GM23338 (cell line): ENCODE measurements around the gene SPATS2. TPM values are rescaled to one million over a fixed set of nuclear protein-coding genes. Genes with fewer than 3 reads are reported as not detected.
A peak's percentile ranks its signal among the peaks of the same experiment; 100 is the strongest.

Experiments
- ATAC-seq: fragments of 200-7000 bp; cut with Tn5 transposase; 3 replicates; pipeline ENCODE4 v1.9.1; 2020
- DNase-seq: peaks from one replicate; pipeline ENCODE4 v3.0.0-alpha.2; 2015; ENCODE audit warnings: low spot score
- H2AFZ ChIP-seq: fragments of 200-600 bp; sonication (generic); 2 replicates; pipeline ENCODE4 v1.8.0; 2016; ENCODE audit warnings: antibody characterized with exemption, mild to moderate bottlenecking, moderate library complexity
- H3F3A ChIP-seq: fragments of 200-600 bp; sonication (generic); replicated peaks from 2 replicates; pipeline ENCODE4 v1.8.0; 2017; ENCODE audit warnings: antibody characterized with exemption, mixed run types, low read depth
- H3K27ac ChIP-seq: fragments of 200-600 bp; sonication (generic); 2 replicates; pipeline ENCODE4 v1.6.1; 2016; ENCODE audit warnings: low read depth
- H3K27me3 ChIP-seq: fragments of 200-600 bp; sonication (generic); 2 replicates; pipeline ENCODE4 v1.8.0; 2016; ENCODE audit warnings: mild to moderate bottlenecking, mixed run types, moderate library complexity; ENCODE audit not compliant: insufficient read depth
- H3K36me3 ChIP-seq: fragments of 200-600 bp; sonication (generic); 2 replicates; pipeline ENCODE4 v1.8.0; 2016; ENCODE audit warnings: mild to moderate bottlenecking; ENCODE audit not compliant: insufficient read depth
- H3K4me1 ChIP-seq: fragments of 200-600 bp; sonication (generic); 2 replicates; pipeline ENCODE4 v1.8.0; 2016; ENCODE audit warnings: mild to moderate bottlenecking, moderate library complexity; ENCODE audit not compliant: insufficient read depth
- H3K4me2 ChIP-seq: fragments of 200-600 bp; sonication (generic); 2 replicates; pipeline ENCODE4 v1.7.1; 2017; ENCODE audit warnings: mixed run types
- H3K4me3 ChIP-seq: fragments of 200-600 bp; sonication (generic); 2 replicates; pipeline ENCODE4 v1.6.1; 2016; ENCODE audit warnings: mixed run types
- H3K79me2 ChIP-seq: fragments of 200-600 bp; sonication (generic); replicated peaks from 2 replicates; pipeline ENCODE4 v1.8.0; 2017; ENCODE audit warnings: mild to moderate bottlenecking; ENCODE audit not compliant: insufficient read depth
- H3K9me2 ChIP-seq: fragments of 200-600 bp; sonication (generic); 2 replicates; pipeline ENCODE4 v1.8.0; 2017; ENCODE audit not compliant: insufficient read depth
- H4K20me1 ChIP-seq: fragments of 200-600 bp; sonication (generic); replicated peaks from 2 replicates; pipeline ENCODE4 v1.8.0; 2017; ENCODE audit warnings: mild to moderate bottlenecking; ENCODE audit not compliant: insufficient read depth
- H3K27ac Mint-ChIP-seq: 2 replicates; pipeline ENCODE4 v1.8.0; 2020; ENCODE audit warnings: inconsistent platforms, mild to moderate bottlenecking, moderate library complexity, mixed read lengths
- H3K27me3 Mint-ChIP-seq: 3 replicates; pipeline ENCODE4 v1.8.0; 2022; ENCODE audit warnings: low read depth, mild to moderate bottlenecking, moderate library complexity, mixed read lengths, inconsistent platforms; ENCODE audit not compliant: insufficient read depth, poor library complexity
- H3K36me3 Mint-ChIP-seq: 3 replicates; pipeline ENCODE4 v1.8.0; 2021; ENCODE audit warnings: low read depth, mild to moderate bottlenecking, inconsistent platforms, moderate library complexity, mixed read lengths
- H3K4me1 Mint-ChIP-seq: 3 replicates; pipeline ENCODE4 v1.8.0; 2020; ENCODE audit warnings: mild to moderate bottlenecking, inconsistent platforms, mixed read lengths
- H3K4me3 Mint-ChIP-seq: 3 replicates; pipeline ENCODE4 v1.8.0; 2021; ENCODE audit warnings: moderate library complexity, mild to moderate bottlenecking, inconsistent platforms, mixed read lengths
- H3K9me3 Mint-ChIP-seq: 3 replicates; pipeline ENCODE4 v1.8.0; 2020; ENCODE audit warnings: moderate library complexity, mild to moderate bottlenecking, inconsistent platforms, mixed read lengths
- CREB1 ChIP-seq: fragments of 250-450 bp; sonication (Bioruptor Pico); IDR thresholded peaks from 2 replicates; pipeline ENCODE4 v1.5.0; 2020; ENCODE audit warnings: low read depth, mild to moderate bottlenecking, moderate library complexity
- CTCF ChIP-seq, 2 experiments: fragments of 200-600 bp in 1 of 2; sonication (generic) in 1 of 2; conservative IDR thresholded peaks; 2 replicates each; pipeline versions ENCODE4 v1.5.1 to v1.6.1; 2016 to 2017; ENCODE audit warnings: antibody characterized with exemption in 2 of 2, low read depth in 2 of 2, mild to moderate bottlenecking in 2 of 2, moderate library complexity in 1 of 2
- EZH2 ChIP-seq: fragments of 200-600 bp; sonication (generic); IDR thresholded peaks from one replicate; pipeline ENCODE4 v1.8.0; 2017; ENCODE audit warnings: antibody characterized with exemption, mild to moderate bottlenecking, low read depth; ENCODE audit not compliant: unreplicated experiment
- EZH2phosphoT487 ChIP-seq: fragments of 200-600 bp; sonication (generic); IDR thresholded peaks from one replicate; pipeline ENCODE4 v1.8.1; 2018; ENCODE audit warnings: antibody characterized with exemption; ENCODE audit not compliant: unreplicated experiment
- NANOG ChIP-seq: IDR thresholded peaks from 2 replicates; pipeline ENCODE4 v1.6.1; 2016; ENCODE audit warnings: antibody characterized with exemption, borderline replicate concordance
- STAT1 ChIP-seq: IDR thresholded peaks from one replicate; pipeline ENCODE4 v1.6.1; 2016; ENCODE audit warnings: antibody characterized with exemption; ENCODE audit not compliant: unreplicated experiment
- ZNF114 ChIP-seq: fragments of 250-450 bp; sonication (Bioruptor Pico); IDR thresholded peaks from 2 replicates; pipeline ENCODE4 v1.5.0; 2020; ENCODE audit warnings: mild to moderate bottlenecking, moderate library complexity
- ZNF331 ChIP-seq: fragments of 250-450 bp; sonication (Bioruptor Pico); IDR thresholded peaks from 2 replicates; pipeline ENCODE4 v1.5.0; 2020; ENCODE audit warnings: low read depth, mild to moderate bottlenecking, moderate library complexity
- polyA plus RNA-seq: library from polyadenylated mRNA; unstranded; fragments of >200 nt; fragmentation: Nextera tagmentation; extraction: Ambion mirVana; gene quantifications from 2 replicates; pipeline ENCODE4 v1.2.1, GENCODE V29; 2016
- total RNA-seq: library from RNA; depleted of rRNA; stranded (reverse); fragments of >200 nt; shearing (Covaris generic); gene quantifications from 2 replicates; pipeline ENCODE4 v1.2.3, GENCODE V29; 2014
- TF ChIP-seq, protein P1 (sequence below): IDR thresholded peaks from one replicate; pipeline ENCODE4 v1.6.1; 2018; ENCODE audit warnings: antibody characterized with exemption; ENCODE audit not compliant: unreplicated experiment
- TF ChIP-seq, protein P2 (sequence below): IDR thresholded peaks from 2 replicates; pipeline ENCODE4 v1.6.1; 2016; ENCODE audit warnings: antibody characterized with exemption

SPATS2 gene
- total and polyA plus RNA-seq, 2 experiments from 2014 or later: 20.6 to 61.0 TPM

GRCh38 chr12:49341777-49342065, 25.5 kb upstream of the SPATS2 start:
- H3K4me1 ChIP-seq: peaks cover 54% of the 10 kb centered on the region
- H3K9me2 ChIP-seq: no peaks in the 10 kb centered on the region
- H3F3A ChIP-seq: peaks cover 31% of the 10 kb centered on the region
- peak overlapping the region; percentile 88 for H3K4me2 ChIP-seq
- H3K4me1 Mint-ChIP-seq: peaks cover 57% of the 10 kb centered on the region
- peaks cover 28% of the 10 kb centered on the region for H4K20me1 ChIP-seq
- H3K9me3 Mint-ChIP-seq: peaks cover 3% of the 10 kb centered on the region; the same call in 2 of the 3 replicates
- H3K27ac ChIP-seq: no peak overlapping the region
- H3K79me2 ChIP-seq: no peaks in the 10 kb centered on the region
- H3K36me3 ChIP-seq: no peaks in the 10 kb centered on the region
- peaks cover 99% of the 10 kb centered on the region for H3K27me3 ChIP-seq
- H3K4me3 Mint-ChIP-seq: peak overlapping the region; percentile 70
- no peak overlapping the region for H3K27ac Mint-ChIP-seq
- peak overlapping the region; percentile 85 for H3K4me3 ChIP-seq
- ATAC-seq: no peak
- DNase-seq: no peak
- no peaks in the 10 kb centered on the region; the same call in 2 of the 3 replicates for H3K36me3 Mint-ChIP-seq
- no peak for TF ChIP-seq ZNF114 (CRISPR knock-in tag)
- TF ChIP-seq EZH2: no peak
- no peak for TF ChIP-seq NANOG
- TF ChIP-seq STAT1: no peak
- TF ChIP-seq ZNF331: no peak
- TF ChIP-seq CREB1 (CRISPR knock-in tag): no peak
- TF ChIP-seq, protein P1, sequence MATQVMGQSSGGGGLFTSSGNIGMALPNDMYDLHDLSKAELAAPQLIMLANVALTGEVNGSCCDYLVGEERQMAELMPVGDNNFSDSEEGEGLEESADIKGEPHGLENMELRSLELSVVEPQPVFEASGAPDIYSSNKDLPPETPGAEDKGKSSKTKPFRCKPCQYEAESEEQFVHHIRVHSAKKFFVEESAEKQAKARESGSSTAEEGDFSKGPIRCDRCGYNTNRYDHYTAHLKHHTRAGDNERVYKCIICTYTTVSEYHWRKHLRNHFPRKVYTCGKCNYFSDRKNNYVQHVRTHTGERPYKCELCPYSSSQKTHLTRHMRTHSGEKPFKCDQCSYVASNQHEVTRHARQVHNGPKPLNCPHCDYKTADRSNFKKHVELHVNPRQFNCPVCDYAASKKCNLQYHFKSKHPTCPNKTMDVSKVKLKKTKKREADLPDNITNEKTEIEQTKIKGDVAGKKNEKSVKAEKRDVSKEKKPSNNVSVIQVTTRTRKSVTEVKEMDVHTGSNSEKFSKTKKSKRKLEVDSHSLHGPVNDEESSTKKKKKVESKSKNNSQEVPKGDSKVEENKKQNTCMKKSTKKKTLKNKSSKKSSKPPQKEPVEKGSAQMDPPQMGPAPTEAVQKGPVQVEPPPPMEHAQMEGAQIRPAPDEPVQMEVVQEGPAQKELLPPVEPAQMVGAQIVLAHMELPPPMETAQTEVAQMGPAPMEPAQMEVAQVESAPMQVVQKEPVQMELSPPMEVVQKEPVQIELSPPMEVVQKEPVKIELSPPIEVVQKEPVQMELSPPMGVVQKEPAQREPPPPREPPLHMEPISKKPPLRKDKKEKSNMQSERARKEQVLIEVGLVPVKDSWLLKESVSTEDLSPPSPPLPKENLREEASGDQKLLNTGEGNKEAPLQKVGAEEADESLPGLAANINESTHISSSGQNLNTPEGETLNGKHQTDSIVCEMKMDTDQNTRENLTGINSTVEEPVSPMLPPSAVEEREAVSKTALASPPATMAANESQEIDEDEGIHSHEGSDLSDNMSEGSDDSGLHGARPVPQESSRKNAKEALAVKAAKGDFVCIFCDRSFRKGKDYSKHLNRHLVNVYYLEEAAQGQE: no peak
- peaks cover 98% of the 10 kb centered on the region for H3K27me3 Mint-ChIP-seq
- H2AFZ ChIP-seq: peak overlapping the region; percentile 82

GRCh38 chr12:49342066-49342913, 25.0 kb upstream of the SPATS2 start:
- Mint-ChIP-seq H3K27ac (no peak overlapping the region), H3K4me1 (peaks cover 59% of the 10 kb centered on the region), H3K9me3 (peaks cover 5% of the 10 kb centered on the region; the same call in 2 of the 3 replicates), H3K27me3 (peaks cover 98% of the 10 kb centered on the region), H3K4me3 (peak overlapping the region; percentile 70), H3K36me3 (no peaks in the 10 kb centered on the region; the same call in 2 of the 3 replicates)
- no peak overlapping the region for H3K27ac ChIP-seq
- peaks cover 99% of the 10 kb centered on the region for H3K27me3 ChIP-seq
- no peaks in the 10 kb centered on the region for H3K9me2 ChIP-seq
- H2AFZ ChIP-seq: peak overlapping the region; percentile 82
- DNase-seq (peak; percentile 98), ATAC-seq (peak; percentile 54)
- H3K79me2 ChIP-seq: no peaks in the 10 kb centered on the region
- peak overlapping the region; percentile 88 for H3K4me2 ChIP-seq
- H4K20me1 ChIP-seq: peaks cover 27% of the 10 kb centered on the region
- no peaks in the 10 kb centered on the region for H3K36me3 ChIP-seq
- H3F3A ChIP-seq: peaks cover 33% of the 10 kb centered on the region
- H3K4me3 ChIP-seq: peak overlapping the region; percentile 85
- peaks cover 58% of the 10 kb centered on the region for H3K4me1 ChIP-seq
- TF ChIP-seq EZH2 (peak; percentile 52), CTCF (conservative IDR thresholded peaks at IDR 0.05; ENCODE audit: low read depth in 2 of 2) (peak; percentile 80 to 91), STAT1 (no peak), EZH2phosphoT487 (no peak)
- TF ChIP-seq, protein P2, sequence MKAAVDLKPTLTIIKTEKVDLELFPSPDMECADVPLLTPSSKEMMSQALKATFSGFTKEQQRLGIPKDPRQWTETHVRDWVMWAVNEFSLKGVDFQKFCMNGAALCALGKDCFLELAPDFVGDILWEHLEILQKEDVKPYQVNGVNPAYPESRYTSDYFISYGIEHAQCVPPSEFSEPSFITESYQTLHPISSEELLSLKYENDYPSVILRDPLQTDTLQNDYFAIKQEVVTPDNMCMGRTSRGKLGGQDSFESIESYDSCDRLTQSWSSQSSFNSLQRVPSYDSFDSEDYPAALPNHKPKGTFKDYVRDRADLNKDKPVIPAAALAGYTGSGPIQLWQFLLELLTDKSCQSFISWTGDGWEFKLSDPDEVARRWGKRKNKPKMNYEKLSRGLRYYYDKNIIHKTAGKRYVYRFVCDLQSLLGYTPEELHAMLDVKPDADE: no peak
- TF ChIP-seq, protein P1: no peak
